Progenitor cell of endocrine pancreas (in vitro differentiated cells): ENCODE data around the gene TAF7. TPM values are rescaled to one million over a fixed set of nuclear protein-coding genes. Genes with fewer than 3 reads are reported as not detected.

Experiments used
- DNase-seq: peaks from one replicate; pipeline ENCODE4 v3.0.0; 2021; ENCODE audit warnings: low spot score; ENCODE audit not compliant: unreplicated experiment
- H3K27ac Mint-ChIP-seq: 2 replicates; pipeline ENCODE4 v1.8.0; 2021; ENCODE audit warnings: mild to moderate bottlenecking, moderate library complexity, mixed read lengths
- H3K27me3 Mint-ChIP-seq: 2 replicates; pipeline ENCODE4 v1.8.0; 2021; ENCODE audit warnings: mixed read lengths
- H3K36me3 Mint-ChIP-seq: 2 replicates; pipeline ENCODE4 v1.8.0; 2022; ENCODE audit warnings: mixed read lengths; ENCODE audit not compliant: insufficient read depth
- H3K4me1 Mint-ChIP-seq: 2 replicates; pipeline ENCODE4 v1.8.0; 2021; ENCODE audit warnings: low read depth, mixed read lengths
- H3K4me3 Mint-ChIP-seq: 2 replicates; pipeline ENCODE4 v1.8.0; 2021; ENCODE audit warnings: low read depth, mild to moderate bottlenecking, moderate library complexity, mixed read lengths
- H3K9me3 Mint-ChIP-seq: 2 replicates; pipeline ENCODE4 v1.8.0; 2021; ENCODE audit warnings: low read depth, mixed read lengths
- total RNA-seq: library from RNA; stranded (reverse); gene quantifications from 2 replicates; pipeline ENCODE4 v1.2.1, GENCODE V29; 2021
- TF ChIP-seq, protein P1 (sequence below): fragments of 200-600 bp; sonication (generic); IDR thresholded peaks from one replicate; pipeline ENCODE4 v1.5.0; 2021; ENCODE audit warnings: antibody characterized with exemption, mild to moderate bottlenecking; ENCODE audit not compliant: unreplicated experiment

TAF7 gene
- total RNA-seq, 1 donor from 2014 or later, result 95.6 TPM

GRCh38 chr5:141330299-141331080 is 9.9 kb upstream of the TAF7 start, which contains the start of gene PCDHGA1:
Gene PCDHGA1 (plus strand): TSS chr5:141330514.
- Mint-ChIP-seq H3K27me3 (no peaks in the 10 kb centered on the region), H3K9me3 (peaks cover 54% of the 10 kb centered on the region), H3K4me1 (no peaks in the 10 kb centered on the region), H3K4me3 (no peak within 1 kb of the TSS), H3K27ac (no peak within 1 kb of the TSS), H3K36me3 (peaks cover 24% of the 10 kb centered on the region)
- TF ChIP-seq, protein P1, sequence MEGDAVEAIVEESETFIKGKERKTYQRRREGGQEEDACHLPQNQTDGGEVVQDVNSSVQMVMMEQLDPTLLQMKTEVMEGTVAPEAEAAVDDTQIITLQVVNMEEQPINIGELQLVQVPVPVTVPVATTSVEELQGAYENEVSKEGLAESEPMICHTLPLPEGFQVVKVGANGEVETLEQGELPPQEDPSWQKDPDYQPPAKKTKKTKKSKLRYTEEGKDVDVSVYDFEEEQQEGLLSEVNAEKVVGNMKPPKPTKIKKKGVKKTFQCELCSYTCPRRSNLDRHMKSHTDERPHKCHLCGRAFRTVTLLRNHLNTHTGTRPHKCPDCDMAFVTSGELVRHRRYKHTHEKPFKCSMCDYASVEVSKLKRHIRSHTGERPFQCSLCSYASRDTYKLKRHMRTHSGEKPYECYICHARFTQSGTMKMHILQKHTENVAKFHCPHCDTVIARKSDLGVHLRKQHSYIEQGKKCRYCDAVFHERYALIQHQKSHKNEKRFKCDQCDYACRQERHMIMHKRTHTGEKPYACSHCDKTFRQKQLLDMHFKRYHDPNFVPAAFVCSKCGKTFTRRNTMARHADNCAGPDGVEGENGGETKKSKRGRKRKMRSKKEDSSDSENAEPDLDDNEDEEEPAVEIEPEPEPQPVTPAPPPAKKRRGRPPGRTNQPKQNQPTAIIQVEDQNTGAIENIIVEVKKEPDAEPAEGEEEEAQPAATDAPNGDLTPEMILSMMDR, result no peak
- DNase-seq, result no peak

DNA sequence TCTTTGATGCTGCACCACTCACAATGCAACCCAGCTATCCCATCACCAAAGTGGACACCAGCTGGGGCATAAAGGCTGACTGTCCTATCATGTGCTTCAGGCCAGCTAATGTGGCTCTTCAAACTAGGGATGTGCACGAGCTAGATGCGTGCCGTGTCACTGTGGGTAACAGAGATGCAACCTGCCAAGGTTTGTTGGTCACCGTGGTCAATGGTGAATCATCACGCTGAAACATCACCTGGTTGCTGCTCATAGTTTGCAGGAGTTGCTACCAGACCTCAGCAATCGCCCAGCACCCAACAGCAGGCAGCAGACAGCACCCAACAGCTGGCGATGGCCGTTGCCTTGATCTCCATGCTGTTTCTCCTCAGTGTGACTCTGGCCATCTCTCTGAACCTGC is 7.6 kb upstream of the TAF7 start:
- Mint-ChIP-seq H3K4me3 (no peak overlapping the region), H3K27ac (no peak overlapping the region), H3K27me3 (no peaks in the 10 kb centered on the region), H3K4me1 (no peaks in the 10 kb centered on the region), H3K36me3 (peaks cover 20% of the 10 kb centered on the region), H3K9me3 (peaks cover 42% of the 10 kb centered on the region)
- no peak for DNase-seq
- TF ChIP-seq, protein P1, result no peak

DNA sequence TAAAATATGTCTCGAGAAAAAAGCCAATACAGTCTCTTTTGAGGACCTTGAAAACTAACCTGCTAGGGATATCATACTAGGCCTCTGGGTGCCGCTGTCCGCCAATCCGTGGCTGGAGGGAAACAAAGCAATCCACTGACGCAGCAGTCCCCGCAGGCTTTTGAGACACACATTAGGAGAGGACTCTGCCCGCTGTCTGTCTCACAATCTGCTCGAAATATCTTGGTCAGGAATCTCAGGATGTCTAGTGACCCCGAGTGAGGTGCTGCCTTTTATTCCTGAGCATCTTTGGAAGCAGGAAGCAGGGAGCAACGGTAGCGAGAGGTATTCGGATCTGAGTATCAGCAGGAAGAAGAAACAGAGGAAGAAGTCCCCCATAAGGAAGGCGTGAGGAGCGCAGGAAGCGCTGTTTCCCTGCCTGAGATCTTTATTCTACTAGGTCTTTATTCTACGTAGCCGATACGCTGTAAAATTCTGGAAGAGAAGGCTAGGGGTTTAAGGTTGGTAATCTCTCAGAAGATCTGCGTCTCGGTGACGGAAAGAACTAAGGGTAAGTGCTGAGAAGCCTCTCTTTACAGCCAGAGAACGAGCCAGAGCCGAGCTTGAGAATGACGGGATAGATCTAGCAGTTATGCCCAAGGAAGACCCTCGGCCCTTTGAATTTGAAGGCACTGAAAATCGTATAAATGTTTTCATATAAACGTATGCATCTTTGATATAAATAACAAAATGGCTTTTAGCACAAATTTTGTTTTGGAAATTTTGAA is 5.7 kb upstream of the TAF7 start:
- Mint-ChIP-seq H3K27me3 (no peaks in the 10 kb centered on the region), H3K4me3 (peak overlapping the region; percentile 77), H3K4me1 (no peaks in the 10 kb centered on the region), H3K27ac (peak overlapping the region; percentile 95), H3K36me3 (peaks cover 18% of the 10 kb centered on the region), H3K9me3 (peaks cover 44% of the 10 kb centered on the region)
- TF ChIP-seq, protein P1, result peak; percentile 59
- DNase-seq, result no peak

- TF ChIP-seq, protein P1, result no peak
- Mint-ChIP-seq H3K27ac (peak overlapping the region; percentile 41), H3K9me3 (peaks cover 52% of the 10 kb centered on the region), H3K36me3 (peaks cover 45% of the 10 kb centered on the region), H3K4me1 (no peaks in the 10 kb centered on the region), H3K4me3 (peak overlapping the region; percentile 16), H3K27me3 (no peaks in the 10 kb centered on the region)
- no peak for DNase-seq
These were observed 1.7 kb upstream of the TAF7 start for GRCh38 chr5:141322261-141322660.

GRCh38 chr5:141319699-141320098 is 885 bp downstream of the TAF7 start:
- H3K4me1 Mint-ChIP-seq, result no peaks in the 10 kb centered on the region
- peaks cover 61% of the 10 kb centered on the region for H3K36me3 Mint-ChIP-seq
- no peaks in the 10 kb centered on the region for H3K27me3 Mint-ChIP-seq
- peaks cover 49% of the 10 kb centered on the region for H3K9me3 Mint-ChIP-seq
- H3K27ac Mint-ChIP-seq, result peak overlapping the region; percentile 100
- peak overlapping the region; percentile 99 for H3K4me3 Mint-ChIP-seq
- DNase-seq, result no peak
- TF ChIP-seq, protein P1, result no peak
